Left forelimb (tissue), 1 donor: ENCODE measurements around the gene HHATL.

Experiments
- DNase-seq: peaks from one replicate; pipeline ENCODE4 v3.0.0-alpha.2; 2018; ENCODE audit warnings: low spot score

HHATL gene

GRCh38 chr3:42652611-42653302, 49.8 kb downstream of the HHATL start:
- DNase-seq = peak; percentile 66

DNA sequence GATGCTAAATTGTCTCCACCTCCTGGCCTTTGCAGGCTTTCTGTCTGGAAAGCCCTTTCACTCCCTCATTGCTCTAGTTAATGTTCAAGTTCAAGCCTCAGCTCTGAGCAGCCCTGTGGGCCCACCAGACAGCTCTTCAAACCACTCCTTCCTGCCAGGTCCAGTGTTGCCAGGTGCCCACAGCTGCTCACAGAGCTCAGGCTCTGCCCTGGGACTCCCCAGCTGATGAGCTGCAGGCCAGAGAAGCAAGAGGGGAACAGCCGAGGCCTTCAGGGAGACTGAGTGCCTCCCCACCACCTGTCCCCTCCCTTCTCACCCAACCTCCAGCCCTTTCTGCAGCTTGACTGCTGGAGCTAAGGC, 50.4 kb downstream of the HHATL start:
- no peak for DNase-seq

DNA sequence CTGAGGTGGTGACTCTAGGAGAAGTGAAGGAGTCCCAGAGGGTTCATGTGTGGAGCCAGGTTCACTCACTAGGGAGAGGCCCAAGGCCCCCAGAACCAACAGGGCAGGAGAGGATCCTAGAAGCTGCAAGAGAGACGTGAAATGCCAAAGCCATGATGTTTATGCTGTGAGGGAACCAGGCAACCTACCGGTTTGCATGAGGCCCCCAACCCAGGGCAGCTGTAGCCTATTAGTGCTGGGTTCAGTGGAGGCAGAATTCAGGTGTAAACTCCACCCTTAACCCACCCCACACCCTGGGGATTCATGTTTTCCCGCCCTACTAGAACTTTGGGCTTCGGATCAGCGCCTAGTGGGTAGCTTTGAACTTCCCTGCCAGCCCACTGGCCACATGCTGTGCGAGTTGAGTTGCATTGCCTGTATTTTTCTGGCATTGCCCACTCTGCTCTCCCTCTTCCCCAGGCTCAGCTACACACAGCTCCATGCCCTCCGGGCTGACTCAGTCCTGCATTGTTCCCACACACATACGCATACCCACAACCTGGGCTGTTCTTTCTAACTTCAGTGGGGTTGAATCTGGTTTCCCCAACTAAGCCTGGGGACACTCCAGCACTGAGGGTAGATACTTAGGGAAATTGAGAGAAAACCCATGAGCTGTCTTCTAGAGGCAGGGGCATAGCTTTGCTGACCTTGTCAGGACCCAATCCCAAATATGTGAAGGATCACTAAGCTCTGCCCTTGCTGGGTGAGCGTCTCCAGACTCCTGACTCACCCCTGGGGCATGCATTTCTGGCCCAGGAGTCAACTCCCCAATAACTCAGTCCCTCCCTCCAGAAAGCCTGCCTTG, 51.1 kb downstream of the HHATL start:
- no peak for DNase-seq

DNA sequence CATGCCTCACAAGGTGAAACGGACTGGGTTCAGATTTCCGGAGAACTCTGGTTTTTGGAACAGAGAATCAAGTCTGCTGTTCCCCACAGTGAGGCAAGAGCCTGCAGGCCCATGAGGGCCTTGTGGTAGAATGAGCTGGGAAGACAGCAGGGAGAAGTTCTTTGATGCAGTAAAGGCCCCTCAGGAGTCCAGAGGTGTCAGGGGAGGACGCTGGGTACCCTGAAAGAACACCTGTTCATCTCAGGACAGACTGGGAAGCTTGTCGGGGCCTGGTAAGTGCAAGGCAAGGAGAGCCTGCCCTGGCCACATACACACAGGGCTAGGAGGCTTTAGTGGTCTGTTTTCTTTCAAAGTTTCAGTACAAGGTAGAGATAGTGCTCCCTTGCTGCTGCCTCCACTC, 52.8 kb downstream of the HHATL start:
- no peak for DNase-seq

DNA sequence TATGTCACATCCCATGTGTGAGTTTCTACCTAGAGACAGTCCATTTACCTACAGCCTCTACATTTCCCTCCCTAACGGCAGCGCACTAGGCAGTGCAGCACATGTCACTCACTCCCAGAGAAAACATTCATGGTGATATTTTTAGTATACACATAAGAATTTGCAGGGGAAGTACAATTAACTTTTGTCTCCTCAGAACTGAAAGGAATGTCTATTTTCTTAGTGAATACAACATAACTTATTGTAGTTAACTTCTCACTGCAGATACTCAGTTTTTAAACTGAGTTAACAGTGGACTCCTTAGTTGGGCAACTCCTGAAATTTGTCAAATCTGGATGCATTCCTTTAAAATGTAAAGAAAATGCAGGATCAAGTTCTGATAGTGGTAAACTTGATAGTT, 53.6 kb downstream of the HHATL start:
- no peak for DNase-seq

GRCh38 chr3:42647821-42648459, 54.7 kb downstream of the HHATL start:
- no peak for DNase-seq
